Measurements from ENCODE around the gene SERPINB10.

GRCh38 chr18:63971320-63972001 lies 63.7 kb downstream of the SERPINB10 start:
- TF ChIP-seq CTCF (IDR thresholded peaks at IDR 0.05; ENCODE audit: low read depth, low read length) (no peak), POLR2A (IDR thresholded peaks at IDR 0.05; ENCODE audit: extremely low read depth, insufficient read length) (no peak), MYC (IDR thresholded peaks at IDR 0.05; ENCODE audit: low read depth, low read length) (no peak), MAX (IDR thresholded peaks at IDR 0.05; ENCODE audit: low read depth, low read length) (no peak)

Data from NB4 (cell line).